ENCODE data around the gene SH3D21. TPM values are rescaled to one million over a fixed set of nuclear protein-coding genes. Genes with fewer than 3 reads are reported as not detected.
A peak's percentile ranks its signal among the peaks of the same experiment; 100 is the strongest.

SH3D21 gene
- total RNA-seq, 1 experiment from 2014 or later: 3.3 TPM

DNA sequence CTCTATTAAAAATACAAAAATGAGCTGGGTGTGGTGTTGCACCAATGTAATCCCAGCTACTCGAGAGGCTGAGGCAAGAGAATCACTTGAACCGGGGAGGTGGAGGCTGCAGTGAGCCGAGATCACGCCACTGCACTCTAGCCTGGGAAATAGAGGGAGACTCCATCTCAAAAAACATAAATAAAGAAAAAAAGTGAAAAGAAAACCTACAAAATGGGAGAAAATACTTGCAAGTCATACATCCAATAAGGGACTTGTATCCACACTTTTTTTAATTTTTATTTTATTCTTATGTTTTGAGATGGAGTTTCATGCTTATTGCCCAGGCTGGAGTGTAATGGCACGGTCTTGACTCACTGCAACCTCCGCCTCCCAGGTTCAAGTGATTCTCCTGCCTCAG is 29.5 kb upstream of the SH3D21 start:
- no peak for TF ChIP-seq CTCF (IDR thresholded peaks at IDR 0.05; ENCODE audit: unreplicated experiment)
- Mint-ChIP-seq H3K27me3 (ENCODE audit: insufficient read depth, unreplicated experiment) (no peaks in the 10 kb centered on the region), H3K4me3 (ENCODE audit: unreplicated experiment) (no peak overlapping the region), H3K27ac (ENCODE audit: low read depth, unreplicated experiment) (no peak overlapping the region), H3K9me3 (ENCODE audit: unreplicated experiment) (no peaks in the 10 kb centered on the region), H3K36me3 (ENCODE audit: insufficient read depth, unreplicated experiment) (peaks cover 48% of the 10 kb centered on the region), H3K4me1 (ENCODE audit: insufficient read depth, unreplicated experiment) (peaks cover 16% of the 10 kb centered on the region)
- no TSS peak for BruUV-seq (replicated peaks)
- POLR2A ChIA-PET: interaction anchor here (1.1 kb wide), 1 partner anchor 110 kb away, joined by 3 read pairs; no protein-coding TSS in a partner anchor
- DNase-seq (ENCODE audit: unreplicated experiment): no peak
- CTCF ChIA-PET: interaction anchor here (2.1 kb wide), 1 partner anchor 9 kb away, joined by 6 read pairs; no protein-coding TSS in a partner anchor
- intact Hi-C loops (cut with micrococcal nuclease): no loop called here

DNA sequence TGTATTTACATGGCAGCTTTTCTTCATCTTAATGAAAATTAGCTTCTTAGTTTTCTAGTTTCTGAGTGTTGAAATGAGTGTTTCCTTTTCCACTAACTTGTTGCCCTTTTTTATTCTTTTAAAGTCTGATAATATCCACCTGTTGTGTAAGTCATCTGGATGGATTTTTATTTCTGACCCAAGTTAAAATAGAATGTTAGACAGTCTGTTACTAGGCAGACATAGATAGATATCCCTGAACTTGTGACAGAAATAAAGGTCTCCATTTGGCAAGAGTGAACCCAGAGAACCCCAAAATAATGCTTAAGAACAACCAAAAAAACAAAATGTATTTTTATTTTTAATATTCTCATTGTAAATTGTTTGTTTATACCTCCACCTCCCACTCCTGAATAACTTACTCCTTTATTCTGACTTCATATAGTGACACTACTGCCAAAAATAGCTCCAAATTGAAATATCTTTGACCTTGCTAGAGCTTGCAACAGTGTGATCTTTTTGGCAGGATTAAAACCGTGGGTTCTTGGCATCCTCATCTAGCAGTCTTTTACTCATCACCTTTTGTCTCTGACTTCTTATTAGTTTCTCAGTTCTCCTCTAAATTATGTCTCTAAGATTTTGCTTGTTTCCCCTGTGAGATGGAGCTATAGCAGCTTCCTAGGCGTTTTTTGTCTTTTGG is 26.9 kb upstream of the SH3D21 start:
- H3K4me3 Mint-ChIP-seq (ENCODE audit: unreplicated experiment): no peak overlapping the region
- intact Hi-C loops (cut with micrococcal nuclease): no loop called here

DNA sequence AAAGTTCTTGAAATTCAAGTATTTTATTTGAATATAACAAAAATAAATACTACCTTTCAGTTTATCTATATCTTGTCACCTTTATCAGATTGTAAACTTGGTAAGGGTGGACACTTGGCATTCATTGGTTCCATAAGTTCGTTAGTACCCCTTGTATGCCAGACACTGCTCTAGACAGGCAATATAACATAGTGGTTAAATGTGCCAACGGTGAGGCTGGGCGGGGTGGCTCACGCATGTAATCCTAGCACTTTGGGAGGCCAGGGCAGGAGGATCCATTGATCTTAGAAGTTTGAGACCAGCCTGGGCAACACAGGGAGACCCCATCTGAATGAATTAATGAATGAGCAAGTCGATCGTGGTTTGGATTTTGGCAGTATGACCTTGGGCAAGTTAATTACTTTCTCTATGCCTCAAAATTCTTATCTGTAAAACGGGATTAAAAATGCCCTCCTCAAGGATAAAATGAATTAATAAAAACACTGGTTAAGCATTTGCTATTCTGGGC is 26.3 kb upstream of the SH3D21 start:
- peaks cover 55% of the 10 kb centered on the region for H3K36me3 Mint-ChIP-seq (ENCODE audit: insufficient read depth, unreplicated experiment)
- no TSS peak for BruUV-seq (replicated peaks)
- no peak overlapping the region for H3K4me3 Mint-ChIP-seq (ENCODE audit: unreplicated experiment)
- H3K4me1 Mint-ChIP-seq (ENCODE audit: insufficient read depth, unreplicated experiment): peaks cover 16% of the 10 kb centered on the region
- H3K27me3 Mint-ChIP-seq (ENCODE audit: insufficient read depth, unreplicated experiment): no peaks in the 10 kb centered on the region
- H3K27ac Mint-ChIP-seq (ENCODE audit: low read depth, unreplicated experiment): peak overlapping the region; percentile 24
- no peak for TF ChIP-seq CTCF (IDR thresholded peaks at IDR 0.05; ENCODE audit: unreplicated experiment)
- POLR2A ChIA-PET: interaction anchor here (0.6 to 6.0 kb wide), 12 partner anchors 11 to 130 kb away, joined by 3 to 39 read pairs (median 4); partner anchors contain the start of genes SH3D21 and THRAP3
- intact Hi-C loops (cut with micrococcal nuclease): no loop called here
- no peaks in the 10 kb centered on the region for H3K9me3 Mint-ChIP-seq (ENCODE audit: unreplicated experiment)
- no peak for DNase-seq (ENCODE audit: unreplicated experiment)
- CTCF ChIA-PET: interaction anchor here (0.7 to 4.5 kb wide), 5 partner anchors 18 to 130 kb away, joined by 3 to 19 read pairs (median 7); partner anchors contain the start of gene TRAPPC3

More for the DNA sequence above, 26.9 kb upstream of the SH3D21 start:
- peak; percentile 45 for DNase-seq (ENCODE audit: unreplicated experiment)
- TF ChIP-seq CTCF (IDR thresholded peaks at IDR 0.05; ENCODE audit: unreplicated experiment): no peak
- H3K9me3 Mint-ChIP-seq (ENCODE audit: unreplicated experiment): no peaks in the 10 kb centered on the region
- peaks cover 55% of the 10 kb centered on the region for H3K36me3 Mint-ChIP-seq (ENCODE audit: insufficient read depth, unreplicated experiment)
- CTCF ChIA-PET: interaction anchor here (0.6 to 2.8 kb wide), 5 partner anchors 19 to 130 kb away, joined by 3 to 12 read pairs (median 5); partner anchors contain the start of gene TRAPPC3
- POLR2A ChIA-PET: interaction anchor here (0.7 to 6.0 kb wide), 12 partner anchors 9 to 125 kb away, joined by 3 to 39 read pairs (median 4); partner anchors contain the start of genes SH3D21 and THRAP3
- BruUV-seq (replicated peaks): no TSS peak
- no peaks in the 10 kb centered on the region for H3K27me3 Mint-ChIP-seq (ENCODE audit: insufficient read depth, unreplicated experiment)
- H3K27ac Mint-ChIP-seq (ENCODE audit: low read depth, unreplicated experiment): peak overlapping the region; percentile 24
- peaks cover 16% of the 10 kb centered on the region for H3K4me1 Mint-ChIP-seq (ENCODE audit: insufficient read depth, unreplicated experiment)

DNA sequence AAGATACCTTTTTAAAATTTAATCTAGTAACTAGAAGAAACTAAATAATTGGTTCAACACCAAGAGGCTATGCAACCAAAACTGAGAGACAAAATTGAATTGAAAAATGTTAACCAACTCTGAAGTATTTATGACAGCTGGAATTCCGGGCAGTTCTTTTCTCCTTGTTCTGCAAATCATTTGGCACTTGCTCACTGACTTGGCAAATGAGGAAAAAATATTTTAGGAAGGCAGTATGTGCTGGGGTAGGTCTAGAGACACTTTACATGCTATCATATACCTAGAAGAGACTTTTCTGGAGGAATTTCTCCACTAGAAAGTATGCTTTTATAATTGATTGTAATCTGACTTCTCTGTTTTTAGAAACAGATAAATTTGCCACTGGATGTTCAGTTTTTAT is 22.1 kb upstream of the SH3D21 start:
- CTCF ChIA-PET: interaction anchor here (0.6 to 4.5 kb wide), 4 partner anchors 16 to 135 kb away, joined by 3 to 19 read pairs (median 12); partner anchors contain the start of gene TRAPPC3
- Mint-ChIP-seq H3K36me3 (ENCODE audit: insufficient read depth, unreplicated experiment) (peaks cover 82% of the 10 kb centered on the region), H3K9me3 (ENCODE audit: unreplicated experiment) (no peaks in the 10 kb centered on the region), H3K27me3 (ENCODE audit: insufficient read depth, unreplicated experiment) (no peaks in the 10 kb centered on the region), H3K4me1 (ENCODE audit: insufficient read depth, unreplicated experiment) (peaks cover 15% of the 10 kb centered on the region), H3K4me3 (ENCODE audit: unreplicated experiment) (no peak overlapping the region), H3K27ac (ENCODE audit: low read depth, unreplicated experiment) (no peak overlapping the region)
- POLR2A ChIA-PET: interaction anchor here (0.6 to 6.0 kb wide), 4 partner anchors 10 to 134 kb away, joined by 3 to 39 read pairs (median 4); partner anchors contain the start of gene THRAP3
- no peak for DNase-seq (ENCODE audit: unreplicated experiment)
- intact Hi-C loops (cut with micrococcal nuclease): loop anchor here (2.0 kb wide), 1 partner anchor 59 kb away; the partner anchor contains the start of gene THRAP3
- no TSS peak for BruUV-seq (replicated peaks)
- no peak for TF ChIP-seq CTCF (IDR thresholded peaks at IDR 0.05; ENCODE audit: unreplicated experiment)

Measured in MCF 10A (cell line).